ENCODE data around the gene LAMB4.

Gene LAMB4

GRCh38 chr7:108007762-108008161, 122.4 kb downstream of the LAMB4 start:
- Histone ChIP-seq H3K79me2 (ENCODE audit: insufficient read depth, low read length) (no peaks in the 10 kb centered on the region), H3K27me3 (ENCODE audit: insufficient read depth, low read length) (no peaks in the 10 kb centered on the region), H3K9me3 (ENCODE audit: low read length) (no peaks in the 10 kb centered on the region), H3K4me2 (ENCODE audit: low read length) (no peak overlapping the region), H3K4me1 (ENCODE audit: insufficient read depth, low read length, severe bottlenecking) (no peaks in the 10 kb centered on the region), H3K4me3 (ENCODE audit: low read depth, low read length, poor library complexity, severe bottlenecking) (no peak overlapping the region), H3K9ac (ENCODE audit: low read length) (no peak overlapping the region), H4K20me1 (ENCODE audit: insufficient read depth, low read length) (no peaks in the 10 kb centered on the region), H3K9me2 (ENCODE audit: low read depth, low read length) (no peaks in the 10 kb centered on the region), H3K36me3 (ENCODE audit: insufficient read depth, low read length) (no peaks in the 10 kb centered on the region), H3K27ac (ENCODE audit: low read depth, low read length, poor library complexity, severe bottlenecking) (no peak overlapping the region), H2AFZ (ENCODE audit: low read length) (no peak overlapping the region), H3F3A (ENCODE audit: insufficient read depth, low read length) (no peaks in the 10 kb centered on the region)
- TF ChIP-seq, protein P1, sequence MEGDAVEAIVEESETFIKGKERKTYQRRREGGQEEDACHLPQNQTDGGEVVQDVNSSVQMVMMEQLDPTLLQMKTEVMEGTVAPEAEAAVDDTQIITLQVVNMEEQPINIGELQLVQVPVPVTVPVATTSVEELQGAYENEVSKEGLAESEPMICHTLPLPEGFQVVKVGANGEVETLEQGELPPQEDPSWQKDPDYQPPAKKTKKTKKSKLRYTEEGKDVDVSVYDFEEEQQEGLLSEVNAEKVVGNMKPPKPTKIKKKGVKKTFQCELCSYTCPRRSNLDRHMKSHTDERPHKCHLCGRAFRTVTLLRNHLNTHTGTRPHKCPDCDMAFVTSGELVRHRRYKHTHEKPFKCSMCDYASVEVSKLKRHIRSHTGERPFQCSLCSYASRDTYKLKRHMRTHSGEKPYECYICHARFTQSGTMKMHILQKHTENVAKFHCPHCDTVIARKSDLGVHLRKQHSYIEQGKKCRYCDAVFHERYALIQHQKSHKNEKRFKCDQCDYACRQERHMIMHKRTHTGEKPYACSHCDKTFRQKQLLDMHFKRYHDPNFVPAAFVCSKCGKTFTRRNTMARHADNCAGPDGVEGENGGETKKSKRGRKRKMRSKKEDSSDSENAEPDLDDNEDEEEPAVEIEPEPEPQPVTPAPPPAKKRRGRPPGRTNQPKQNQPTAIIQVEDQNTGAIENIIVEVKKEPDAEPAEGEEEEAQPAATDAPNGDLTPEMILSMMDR (IDR thresholded peaks at IDR 0.05; ENCODE audit: low read length) = no peak
- TF ChIP-seq EZH2 (IDR thresholded peaks at IDR 0.05; ENCODE audit: borderline replicate concordance, low read length) = no peak

DNA sequence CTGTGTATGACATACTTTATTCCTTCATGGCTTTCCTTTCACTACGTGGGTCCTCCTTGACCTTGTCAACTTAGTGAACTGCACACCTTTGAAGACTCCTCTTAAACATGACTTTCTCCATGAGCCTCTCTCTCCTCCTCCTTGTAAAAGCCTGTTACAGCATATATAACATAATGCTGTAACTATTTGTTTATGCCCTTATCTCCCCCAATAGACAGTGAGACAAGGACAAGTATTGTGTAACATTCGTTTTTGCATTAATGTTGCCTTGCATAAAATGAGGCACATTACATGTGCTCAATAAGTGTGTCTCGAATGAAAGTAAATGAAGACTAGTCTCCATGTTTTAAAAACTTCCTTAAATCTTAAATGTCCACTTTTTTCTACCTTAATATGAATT, 122.9 kb downstream of the LAMB4 start:
- H3K36me3 ChIP-seq (ENCODE audit: insufficient read depth, low read length) = no peaks in the 10 kb centered on the region

DNA sequence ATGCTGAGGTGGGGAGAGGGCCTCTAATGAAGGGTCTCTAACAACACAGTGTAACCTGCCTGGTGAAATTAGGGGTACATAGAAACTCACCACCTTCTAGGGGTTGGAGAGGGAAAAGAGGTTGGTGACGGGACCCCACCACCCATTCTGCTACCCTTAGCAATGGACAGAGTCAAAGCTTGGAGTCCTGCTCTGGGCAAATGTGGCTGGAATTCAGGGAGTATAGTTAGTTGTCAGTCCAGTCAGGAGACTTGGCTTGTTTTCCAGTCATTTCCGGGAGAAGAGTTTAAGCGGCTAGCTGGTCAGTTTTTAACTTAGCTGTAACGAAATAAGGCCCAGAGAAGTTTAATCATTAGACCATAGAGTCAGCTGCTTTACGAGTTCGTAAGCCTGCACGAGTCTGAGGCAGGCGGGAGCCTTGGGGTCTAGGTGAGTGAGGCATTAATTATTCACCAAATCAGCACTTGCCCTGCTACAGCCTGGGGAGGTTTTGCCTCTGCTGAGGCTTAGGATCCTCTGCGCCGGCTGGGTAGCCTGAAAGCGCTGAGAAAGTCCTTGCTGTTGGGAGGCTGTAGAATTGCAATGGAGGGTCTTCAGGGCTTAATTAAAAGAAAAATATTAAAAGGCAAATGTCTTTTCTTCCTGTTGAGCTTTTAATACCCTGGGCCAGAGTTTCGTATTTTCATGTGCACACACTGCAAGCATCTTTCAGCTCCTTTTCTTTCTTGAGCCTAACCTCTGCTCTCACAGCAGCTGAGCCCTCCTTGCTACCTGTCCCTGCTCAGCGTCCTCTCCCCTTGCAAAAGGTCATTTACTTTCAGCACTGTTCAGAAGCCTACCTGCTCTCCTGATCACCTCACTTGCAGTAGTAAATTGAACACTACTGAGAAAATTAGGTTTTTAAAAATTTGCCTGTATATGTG, 125.7 kb downstream of the LAMB4 start:
- no peaks in the 10 kb centered on the region for H3K27me3 ChIP-seq (ENCODE audit: insufficient read depth, low read length)
- no peak overlapping the region for H2AFZ ChIP-seq (ENCODE audit: low read length)
- H3F3A ChIP-seq (ENCODE audit: insufficient read depth, low read length) = no peaks in the 10 kb centered on the region
- H3K9me3 ChIP-seq (ENCODE audit: low read length) = no peaks in the 10 kb centered on the region
- no peaks in the 10 kb centered on the region for H3K36me3 ChIP-seq (ENCODE audit: insufficient read depth, low read length)
- TF ChIP-seq, protein P1 (IDR thresholded peaks at IDR 0.05; ENCODE audit: low read length) = no peak
- TF ChIP-seq EZH2 (IDR thresholded peaks at IDR 0.05; ENCODE audit: borderline replicate concordance, low read length) = no peak
- no peak overlapping the region for H3K9ac ChIP-seq (ENCODE audit: low read length)
- no peaks in the 10 kb centered on the region for H3K4me1 ChIP-seq (ENCODE audit: insufficient read depth, low read length, severe bottlenecking)
- no peaks in the 10 kb centered on the region for H3K9me2 ChIP-seq (ENCODE audit: low read depth, low read length)
- H3K79me2 ChIP-seq (ENCODE audit: insufficient read depth, low read length) = no peaks in the 10 kb centered on the region
- no peak overlapping the region for H3K4me3 ChIP-seq (ENCODE audit: low read depth, low read length, poor library complexity, severe bottlenecking)
- H4K20me1 ChIP-seq (ENCODE audit: insufficient read depth, low read length) = no peaks in the 10 kb centered on the region
- no peak overlapping the region for H3K4me2 ChIP-seq (ENCODE audit: low read length)
- H3K27ac ChIP-seq (ENCODE audit: low read depth, low read length, poor library complexity, severe bottlenecking) = no peak overlapping the region

More for the DNA sequence above, 122.9 kb downstream of the LAMB4 start:
- no peak overlapping the region for H3K27ac ChIP-seq (ENCODE audit: low read depth, low read length, poor library complexity, severe bottlenecking)
- no peak overlapping the region for H2AFZ ChIP-seq (ENCODE audit: low read length)
- H3F3A ChIP-seq (ENCODE audit: insufficient read depth, low read length) = no peaks in the 10 kb centered on the region
- no peaks in the 10 kb centered on the region for H3K9me3 ChIP-seq (ENCODE audit: low read length)
- H3K4me1 ChIP-seq (ENCODE audit: insufficient read depth, low read length, severe bottlenecking) = no peaks in the 10 kb centered on the region
- H3K27me3 ChIP-seq (ENCODE audit: insufficient read depth, low read length) = no peaks in the 10 kb centered on the region
- no peaks in the 10 kb centered on the region for H3K9me2 ChIP-seq (ENCODE audit: low read depth, low read length)
- no peaks in the 10 kb centered on the region for H4K20me1 ChIP-seq (ENCODE audit: insufficient read depth, low read length)
- H3K79me2 ChIP-seq (ENCODE audit: insufficient read depth, low read length) = no peaks in the 10 kb centered on the region
- no peak overlapping the region for H3K4me2 ChIP-seq (ENCODE audit: low read length)
- no peak overlapping the region for H3K9ac ChIP-seq (ENCODE audit: low read length)
- no peak overlapping the region for H3K4me3 ChIP-seq (ENCODE audit: low read depth, low read length, poor library complexity, severe bottlenecking)
- TF ChIP-seq, protein P1 (IDR thresholded peaks at IDR 0.05; ENCODE audit: low read length) = no peak
- TF ChIP-seq EZH2 (IDR thresholded peaks at IDR 0.05; ENCODE audit: borderline replicate concordance, low read length) = no peak

Measured in OCI-LY1 (cell line).